Transverse colon (tissue), 4 donors: ENCODE data around the gene MAP4.

ENCODE experiments used
- EP300 ChIP-seq: sonication (generic); formaldehyde crosslinking; IDR thresholded peaks from one replicate; pipeline ENCODE4 v1.6.1; 2017; ENCODE audit warnings: antibody characterized with exemption, low read depth
- POLR2A ChIP-seq: fragments of 450-650 bp; IDR thresholded peaks from one replicate; pipeline ENCODE4 v1.6.1; 2016; ENCODE audit warnings: antibody characterized with exemption, mild to moderate bottlenecking, moderate library complexity
- POLR2AphosphoS5 ChIP-seq, 3 donors: sonication (generic); formaldehyde crosslinking; IDR thresholded peaks; one replicate each; pipeline ENCODE4 v1.6.1; 2016; ENCODE audit warnings: antibody characterized with exemption in 3 of 3
- TF ChIP-seq, protein P1 (sequence below), 5 experiments: fragments of 200-600 bp in 3 of 5; fragments of 450-650 bp in 2 of 5; sonication (generic) in 3 of 5; IDR thresholded peaks; 1 replicate in 2 of 5; 2 replicates in 3 of 5; pipeline ENCODE4 v1.5.1; 2016 to 2017; ENCODE audit warnings: antibody characterized with exemption in 5 of 5, inconsistent platforms in 3 of 5, mild to moderate bottlenecking in 2 of 5, moderate library complexity in 1 of 5

GRCh38 chr3:47825590-47825989, 190.6 kb downstream of the MAP4 start:
- TF ChIP-seq, protein P1, sequence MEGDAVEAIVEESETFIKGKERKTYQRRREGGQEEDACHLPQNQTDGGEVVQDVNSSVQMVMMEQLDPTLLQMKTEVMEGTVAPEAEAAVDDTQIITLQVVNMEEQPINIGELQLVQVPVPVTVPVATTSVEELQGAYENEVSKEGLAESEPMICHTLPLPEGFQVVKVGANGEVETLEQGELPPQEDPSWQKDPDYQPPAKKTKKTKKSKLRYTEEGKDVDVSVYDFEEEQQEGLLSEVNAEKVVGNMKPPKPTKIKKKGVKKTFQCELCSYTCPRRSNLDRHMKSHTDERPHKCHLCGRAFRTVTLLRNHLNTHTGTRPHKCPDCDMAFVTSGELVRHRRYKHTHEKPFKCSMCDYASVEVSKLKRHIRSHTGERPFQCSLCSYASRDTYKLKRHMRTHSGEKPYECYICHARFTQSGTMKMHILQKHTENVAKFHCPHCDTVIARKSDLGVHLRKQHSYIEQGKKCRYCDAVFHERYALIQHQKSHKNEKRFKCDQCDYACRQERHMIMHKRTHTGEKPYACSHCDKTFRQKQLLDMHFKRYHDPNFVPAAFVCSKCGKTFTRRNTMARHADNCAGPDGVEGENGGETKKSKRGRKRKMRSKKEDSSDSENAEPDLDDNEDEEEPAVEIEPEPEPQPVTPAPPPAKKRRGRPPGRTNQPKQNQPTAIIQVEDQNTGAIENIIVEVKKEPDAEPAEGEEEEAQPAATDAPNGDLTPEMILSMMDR (IDR thresholded peaks at IDR 0.05), result no peak
- TF ChIP-seq POLR2AphosphoS5 (IDR thresholded peaks at IDR 0.05) (no peak), EP300 (no peak), POLR2A (no peak)
